ENCODE data around the gene SLCO4A1. TPM values are rescaled to one million over a fixed set of nuclear protein-coding genes. Genes with fewer than 3 reads are reported as not detected.
"Not testable (repeated sequence)": the region's sequence is repeated elsewhere in the genome, so short reads cannot be mapped to it uniquely, and the experiment has no call there.

Gene SLCO4A1
- total RNA-seq, 1 donor from 2014 or later = 160 TPM

GRCh38 chr20:62677678-62678077 lies 35.4 kb downstream of the SLCO4A1 start:
- no peak for TF ChIP-seq CTCF (IDR thresholded peaks at IDR 0.05)
- intact Hi-C loops (cut with DNase I) = no loop called here
- Histone ChIP-seq H3K36me3 (no peaks in the 10 kb centered on the region), H3K27ac (no peak overlapping the region), H3K27me3 (no peaks in the 10 kb centered on the region), H3K4me1 (no peaks in the 10 kb centered on the region), H3K9me3 (no peaks in the 10 kb centered on the region), H3K4me3 (no peak overlapping the region)
- no peak for DNase-seq (ENCODE audit: low spot score in 2 of 2)

DNA sequence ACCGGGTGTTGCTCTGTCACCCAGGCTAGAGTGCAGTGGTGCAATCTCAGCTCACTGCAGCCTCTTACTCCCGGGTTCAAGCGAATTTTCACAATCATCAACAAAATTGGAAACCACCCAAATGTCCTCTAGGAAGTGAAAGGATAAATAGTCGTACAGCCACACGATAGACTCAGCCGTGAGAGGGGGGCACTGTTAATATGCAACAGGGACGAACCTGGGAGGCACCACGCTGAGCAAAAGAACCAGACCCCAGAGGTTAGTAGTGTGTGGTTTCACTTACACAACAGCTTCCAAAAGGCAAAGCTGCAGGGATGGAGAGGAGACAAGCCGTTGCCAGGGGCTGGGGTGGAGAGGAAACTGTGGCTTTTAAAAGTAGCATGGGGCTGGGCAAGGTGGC lies 36.2 kb downstream of the SLCO4A1 start:
- no peak for DNase-seq (ENCODE audit: low spot score in 2 of 2)
- TF ChIP-seq CTCF (IDR thresholded peaks at IDR 0.05) = no peak
- intact Hi-C loops (cut with DNase I) = no loop called here
- Histone ChIP-seq H3K36me3 (no peaks in the 10 kb centered on the region), H3K27me3 (no peaks in the 10 kb centered on the region), H3K4me1 (no peaks in the 10 kb centered on the region), H3K9me3 (no peaks in the 10 kb centered on the region), H3K4me3 (no peak overlapping the region), H3K27ac (no peak overlapping the region)

- TF ChIP-seq CTCF (IDR thresholded peaks at IDR 0.05) = no peak
- no peaks in the 10 kb centered on the region for H3K4me1 ChIP-seq
- H3K36me3 ChIP-seq = no peaks in the 10 kb centered on the region
- DNase-seq (ENCODE audit: low spot score in 2 of 2) = no peak
- H3K27me3 ChIP-seq = peaks cover 6% of the 10 kb centered on the region
- intact Hi-C loops (cut with DNase I) = no loop called here
- no peaks in the 10 kb centered on the region for H3K9me3 ChIP-seq
- H3K27ac ChIP-seq = no peak overlapping the region
- no peak overlapping the region for H3K4me3 ChIP-seq
These were observed 37.8 kb downstream of the SLCO4A1 start for GRCh38 chr20:62679978-62680589.

DNA sequence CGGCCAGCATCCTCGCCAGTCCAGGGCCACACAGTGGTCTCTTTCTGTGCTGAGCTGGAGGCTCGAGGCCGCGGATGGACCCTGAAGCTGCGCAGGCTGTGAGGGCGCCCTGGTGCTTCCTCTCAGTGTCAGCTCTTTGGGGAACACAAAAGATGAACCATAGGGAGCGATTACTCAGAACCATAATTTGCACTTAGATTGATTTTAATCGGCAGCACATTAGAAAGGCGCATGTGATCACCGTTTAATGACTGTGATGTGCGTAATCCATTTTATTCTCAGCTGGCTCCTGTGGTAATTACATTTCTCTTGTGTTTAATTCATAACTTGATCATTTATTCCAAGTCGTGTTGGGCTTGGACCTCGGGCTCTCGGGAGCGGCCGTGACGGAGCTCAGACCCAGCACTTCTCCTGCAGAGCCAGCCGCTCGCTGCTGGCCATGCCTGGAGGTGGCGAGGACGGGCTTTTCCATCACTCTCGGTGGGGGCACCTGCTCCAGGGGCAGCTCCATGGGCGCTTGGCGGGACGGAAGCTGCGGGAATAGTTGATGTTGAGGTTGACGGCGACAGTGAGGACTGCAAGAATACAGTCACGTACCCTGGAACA lies 40.7 kb downstream of the SLCO4A1 start:
- intact Hi-C loops (cut with DNase I) = no loop called here
- Histone ChIP-seq H3K4me3 (no peak overlapping the region), H3K27me3 (peaks cover 8% of the 10 kb centered on the region), H3K36me3 (no peaks in the 10 kb centered on the region), H3K27ac (no peak overlapping the region), H3K9me3 (no peaks in the 10 kb centered on the region), H3K4me1 (no peaks in the 10 kb centered on the region)
- no peak for DNase-seq (ENCODE audit: low spot score in 2 of 2)
- no peak for TF ChIP-seq CTCF (IDR thresholded peaks at IDR 0.05)

GRCh38 chr20:62683660-62684322 lies 41.5 kb downstream of the SLCO4A1 start:
- DNase-seq (ENCODE audit: low spot score in 2 of 2); H3K4me1 ChIP-seq; H3K9me3 ChIP-seq; H3K36me3 ChIP-seq; H3K27ac ChIP-seq; intact Hi-C loops (cut with DNase I); H3K4me3 ChIP-seq; H3K27me3 ChIP-seq: not testable (repeated sequence)

- Histone ChIP-seq H3K4me3 (no peak overlapping the region), H3K4me1 (no peaks in the 10 kb centered on the region), H3K27me3 (peaks cover 8% of the 10 kb centered on the region), H3K36me3 (no peaks in the 10 kb centered on the region), H3K9me3 (no peaks in the 10 kb centered on the region), H3K27ac (no peak overlapping the region)
- no peak for DNase-seq (ENCODE audit: low spot score in 2 of 2)
- intact Hi-C loops (cut with DNase I) = no loop called here
- TF ChIP-seq CTCF (IDR thresholded peaks at IDR 0.05) = no peak
These were observed 42.7 kb downstream of the SLCO4A1 start for GRCh38 chr20:62684981-62685380.

All from ascending aorta (tissue), 2 donors.